Cortex of kidney (tissue), 1 donor: ENCODE results near the gene WIZ.

ENCODE experiments used
- DNase-seq: peaks from one replicate; lab custom pipeline; 2025; lab: John Stamatoyannopoulos, UW

WIZ gene

DNA sequence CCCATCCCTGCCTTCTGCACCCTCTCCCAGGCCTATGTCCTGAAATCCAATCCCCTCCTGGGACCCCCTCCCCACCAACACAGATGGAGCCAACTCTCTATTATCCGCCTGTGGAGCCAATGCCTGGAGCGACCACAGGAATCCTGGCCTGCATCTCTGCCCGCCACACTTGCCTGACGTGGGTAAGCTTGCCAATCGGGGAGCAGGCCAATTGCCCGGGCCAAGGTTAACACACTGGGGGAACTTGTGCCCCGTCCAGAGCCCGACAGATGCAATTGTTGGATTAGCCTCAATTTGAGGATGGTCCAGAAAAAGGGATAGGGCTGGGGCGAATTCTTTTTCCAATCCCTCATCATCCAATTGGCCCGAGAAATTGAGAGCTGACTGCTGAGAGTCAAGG is 5.9 kb downstream of the WIZ start:
- DNase-seq: no peak

DNA sequence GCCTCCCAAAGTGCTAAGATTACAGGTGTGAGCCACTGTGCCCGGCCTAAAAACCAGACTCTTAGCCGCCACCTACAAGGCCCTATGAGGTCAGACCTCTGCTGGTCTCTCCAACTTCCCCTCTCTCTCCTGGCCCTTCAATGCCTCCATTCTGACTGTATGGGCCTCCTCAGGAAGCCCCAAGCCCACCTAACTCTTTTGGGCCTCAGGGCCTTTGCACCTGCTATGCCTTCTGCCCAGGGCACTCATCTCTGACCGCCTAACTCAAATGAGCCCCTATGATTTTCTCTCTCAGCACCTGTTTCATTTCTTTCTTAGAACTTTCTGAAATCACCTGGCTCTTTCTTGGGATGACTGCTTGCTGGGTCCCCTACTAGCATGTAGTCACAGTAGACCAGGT is 6.4 kb downstream of the WIZ start:
- no peak for DNase-seq

DNA sequence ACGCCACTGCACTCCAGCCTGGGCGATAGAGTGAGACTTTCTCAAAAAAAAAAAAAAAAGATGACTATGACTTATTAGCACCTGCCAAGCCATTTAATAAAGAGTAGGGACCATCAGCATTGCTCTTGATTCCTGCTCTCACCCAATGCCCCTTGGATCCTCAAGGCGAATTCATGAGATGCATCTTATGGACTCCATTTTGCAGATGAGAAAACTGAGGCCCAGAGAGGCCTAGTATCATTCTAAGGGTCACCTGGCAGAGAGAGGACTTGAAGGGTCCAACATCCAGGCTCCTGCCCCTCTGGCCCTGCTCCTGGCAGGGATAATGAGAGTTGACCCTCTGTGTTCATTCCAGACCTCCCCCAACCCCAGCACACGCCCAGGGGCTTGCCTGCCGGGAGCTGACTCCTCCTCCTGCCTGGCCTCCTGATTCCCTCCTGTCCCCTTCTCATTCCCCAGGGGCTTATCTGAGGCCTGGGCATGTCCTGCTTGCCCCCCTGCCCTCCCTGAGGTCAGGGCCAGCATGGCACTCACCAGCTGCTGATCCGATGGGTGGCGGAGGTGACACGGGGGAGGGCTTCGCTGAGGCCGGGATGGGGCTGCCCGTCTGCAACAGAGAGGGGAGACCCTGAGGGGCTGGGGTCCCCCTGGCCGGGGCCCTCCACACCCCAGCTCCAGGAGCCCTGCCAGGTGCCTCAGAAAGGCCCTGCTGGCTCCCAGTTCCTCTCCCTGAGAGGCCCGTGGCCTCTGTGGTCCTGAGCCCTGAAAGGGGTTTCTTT is 7.4 kb downstream of the WIZ start:
- no peak for DNase-seq

DNA sequence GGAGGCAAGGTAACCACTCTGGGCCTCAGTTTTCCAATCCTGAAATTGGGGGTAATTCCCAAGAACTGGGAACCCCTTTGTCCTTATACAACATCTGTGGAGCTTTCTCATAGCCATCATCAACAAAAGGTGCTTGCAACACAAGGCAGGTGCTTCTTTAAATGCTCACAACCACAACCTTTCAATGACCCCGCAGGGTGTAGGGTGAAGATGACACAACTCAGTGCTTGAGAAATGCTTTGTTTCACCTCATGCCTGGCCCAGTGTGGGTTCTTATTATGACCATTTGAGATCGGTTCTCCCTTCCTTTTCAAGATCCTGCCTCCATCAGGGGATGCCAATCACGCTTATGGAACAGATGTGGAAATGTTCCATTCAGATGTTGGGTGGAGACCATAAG is 8.4 kb downstream of the WIZ start:
- no peak for DNase-seq

DNA sequence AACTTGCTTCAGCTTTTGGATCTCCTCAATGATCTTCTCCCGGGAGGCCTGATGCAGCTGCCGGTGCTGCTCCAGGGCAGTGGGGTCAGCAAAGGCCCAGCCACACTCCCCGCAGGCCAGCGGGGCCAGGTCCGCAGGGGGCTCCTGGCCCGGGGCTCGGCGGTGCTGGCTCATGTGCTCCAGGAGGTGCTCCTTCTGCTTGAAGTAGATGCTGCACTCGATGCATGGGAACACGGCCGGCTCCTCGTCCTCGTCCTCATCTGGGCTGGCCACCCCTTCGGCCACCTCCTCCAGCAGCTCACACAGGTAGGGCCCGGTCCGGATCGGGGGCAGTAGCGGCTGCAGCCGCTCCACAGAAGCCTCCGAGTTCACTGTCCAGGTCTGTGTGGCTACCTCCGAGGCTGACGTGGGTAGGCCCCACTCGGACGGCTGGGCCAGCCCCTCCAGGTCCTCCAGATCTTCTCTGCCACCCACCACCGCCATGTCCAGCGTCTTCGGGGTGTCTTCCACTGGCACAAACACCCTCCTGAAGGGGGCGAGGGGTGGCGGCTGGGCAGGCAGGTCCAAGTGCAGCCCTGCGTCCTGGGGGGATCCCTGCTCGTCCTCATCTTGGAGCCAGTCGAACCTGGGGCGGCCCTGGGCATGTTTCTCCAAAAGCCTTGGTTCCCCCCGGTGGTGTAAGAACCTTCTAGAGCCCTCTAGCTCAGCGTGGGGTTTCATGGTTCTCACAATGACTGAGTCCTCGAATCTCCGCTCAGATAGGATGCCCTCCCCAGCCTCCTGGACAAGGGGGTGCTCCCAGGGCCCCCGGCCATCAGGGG is 9.7 kb downstream of the WIZ start:
- no peak for DNase-seq

DNA sequence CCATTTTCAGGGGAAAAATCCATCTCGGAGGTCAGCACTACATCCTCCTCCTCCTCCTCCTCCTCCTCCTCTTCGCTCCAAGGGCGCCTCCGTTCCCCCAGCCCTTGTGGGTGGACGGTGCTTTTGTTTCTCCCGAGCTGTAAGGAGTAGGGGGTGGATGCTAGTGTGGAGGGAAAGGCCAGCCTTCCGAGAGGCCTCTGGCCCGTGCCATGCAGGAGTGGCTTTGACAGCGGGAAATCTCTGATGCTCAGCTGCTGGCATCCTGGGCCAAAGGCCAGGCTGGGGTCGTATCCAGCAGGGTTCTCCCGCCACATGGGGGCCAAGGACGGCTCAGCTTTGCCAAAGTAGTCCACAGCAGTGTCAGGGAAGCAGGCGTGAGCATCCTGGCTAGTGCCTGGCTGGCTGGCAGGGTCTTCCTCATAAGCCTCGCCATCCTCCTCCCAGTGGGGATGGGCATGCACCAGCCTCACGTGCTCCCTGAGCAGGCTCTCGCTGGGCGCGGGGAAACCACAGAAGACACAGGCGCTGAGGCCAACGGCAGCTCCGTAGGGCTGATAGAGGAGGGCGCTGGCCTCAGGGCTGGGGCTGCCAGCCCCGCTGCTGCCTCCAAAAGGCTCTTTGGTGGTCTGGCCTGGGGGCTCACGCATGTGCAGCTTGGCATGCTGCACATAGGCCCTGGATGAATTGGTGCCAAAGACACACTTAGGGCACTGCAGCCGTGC is 10.5 kb downstream of the WIZ start:
- no peak for DNase-seq

DNA sequence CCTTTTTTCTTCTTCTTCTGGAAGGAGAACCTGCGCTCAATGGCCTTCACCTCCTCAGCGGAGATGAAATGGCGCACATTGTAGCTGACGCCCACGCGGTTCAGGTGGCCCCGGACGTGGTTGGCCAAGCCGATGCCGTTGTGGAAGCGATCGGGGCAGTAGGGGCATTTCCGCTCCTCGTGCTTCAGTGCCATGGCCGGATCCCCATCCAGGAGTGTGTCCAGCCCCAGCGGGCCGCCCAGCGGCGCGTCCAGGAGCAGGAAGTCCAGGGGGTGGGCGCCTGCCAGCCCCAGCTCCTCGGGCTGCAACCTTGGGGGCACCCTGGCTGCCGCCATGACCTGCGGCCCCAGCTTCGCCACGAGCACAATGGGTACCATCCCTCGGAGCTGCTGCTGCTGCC is 11.2 kb downstream of the WIZ start:
- DNase-seq: no peak

DNA sequence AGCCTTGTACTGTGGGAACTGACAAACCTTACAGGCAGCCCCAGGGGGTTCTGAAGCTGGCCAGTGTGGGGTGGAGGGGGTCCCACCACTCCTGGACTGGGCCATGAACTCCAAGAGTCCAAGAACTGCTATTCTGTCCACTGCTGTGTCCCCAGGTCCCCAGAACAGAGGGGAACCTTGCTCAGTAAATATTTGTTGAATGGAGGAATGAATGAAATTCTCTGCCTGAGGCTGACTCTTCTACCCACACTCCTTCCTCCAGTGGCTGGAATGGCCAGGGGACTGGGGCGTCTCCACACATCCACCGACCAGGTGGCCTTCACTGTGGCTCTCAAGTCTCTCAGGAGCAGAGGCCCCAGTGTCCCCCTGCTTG is 11.6 kb downstream of the WIZ start:
- DNase-seq: no peak

DNA sequence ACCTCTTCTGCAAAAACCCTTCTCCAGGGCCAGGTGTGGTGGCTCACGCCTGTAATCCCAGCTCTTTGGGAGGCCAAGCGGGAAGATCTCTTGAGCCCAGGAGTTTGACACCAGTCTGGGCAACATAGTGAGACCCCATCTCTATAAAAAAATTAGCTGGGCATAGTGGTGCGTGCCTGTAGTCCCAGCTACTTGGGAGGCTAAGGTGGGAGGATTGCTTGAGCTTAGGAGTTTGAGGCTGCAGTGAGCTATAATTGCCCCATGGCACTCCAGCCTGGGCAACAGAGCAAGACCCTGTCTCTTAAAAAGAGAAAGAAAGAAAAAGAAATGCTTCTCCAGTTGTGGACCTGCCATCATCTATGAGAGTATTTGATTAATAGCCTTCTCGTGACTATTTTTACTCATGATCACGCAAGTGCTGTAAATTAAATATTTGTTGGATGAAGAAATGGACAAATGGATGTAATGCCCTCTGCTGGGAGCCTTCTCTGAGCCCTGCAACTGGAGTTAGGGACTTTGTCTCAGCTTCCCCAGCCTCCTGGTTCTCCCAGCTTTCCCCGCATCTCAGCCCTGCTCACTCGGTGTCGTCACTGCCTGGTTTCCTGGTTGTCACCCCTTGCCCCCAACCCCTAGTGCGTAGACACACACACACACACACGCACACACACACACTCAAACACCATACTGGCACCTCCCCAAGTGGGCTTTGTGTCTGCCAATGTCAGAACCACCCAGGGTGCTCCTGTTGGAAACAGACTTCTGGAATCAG is 12.2 kb downstream of the WIZ start:
- DNase-seq: no peak

DNA sequence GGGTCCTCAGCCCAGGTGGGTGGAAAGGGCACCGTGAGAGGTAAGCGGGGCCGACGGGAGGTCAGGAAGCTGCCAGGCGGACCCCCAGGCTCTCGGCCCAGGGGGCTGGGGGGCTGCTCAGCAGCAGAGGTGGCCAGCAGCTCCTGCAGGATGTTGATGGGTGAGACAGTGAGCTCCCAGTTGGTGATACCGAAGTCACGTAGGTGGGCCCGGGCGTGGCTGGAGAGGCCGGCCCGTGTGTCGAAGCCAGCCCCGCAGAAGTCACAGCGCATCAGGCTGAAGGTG is 13.0 kb downstream of the WIZ start:
- no peak for DNase-seq

DNA sequence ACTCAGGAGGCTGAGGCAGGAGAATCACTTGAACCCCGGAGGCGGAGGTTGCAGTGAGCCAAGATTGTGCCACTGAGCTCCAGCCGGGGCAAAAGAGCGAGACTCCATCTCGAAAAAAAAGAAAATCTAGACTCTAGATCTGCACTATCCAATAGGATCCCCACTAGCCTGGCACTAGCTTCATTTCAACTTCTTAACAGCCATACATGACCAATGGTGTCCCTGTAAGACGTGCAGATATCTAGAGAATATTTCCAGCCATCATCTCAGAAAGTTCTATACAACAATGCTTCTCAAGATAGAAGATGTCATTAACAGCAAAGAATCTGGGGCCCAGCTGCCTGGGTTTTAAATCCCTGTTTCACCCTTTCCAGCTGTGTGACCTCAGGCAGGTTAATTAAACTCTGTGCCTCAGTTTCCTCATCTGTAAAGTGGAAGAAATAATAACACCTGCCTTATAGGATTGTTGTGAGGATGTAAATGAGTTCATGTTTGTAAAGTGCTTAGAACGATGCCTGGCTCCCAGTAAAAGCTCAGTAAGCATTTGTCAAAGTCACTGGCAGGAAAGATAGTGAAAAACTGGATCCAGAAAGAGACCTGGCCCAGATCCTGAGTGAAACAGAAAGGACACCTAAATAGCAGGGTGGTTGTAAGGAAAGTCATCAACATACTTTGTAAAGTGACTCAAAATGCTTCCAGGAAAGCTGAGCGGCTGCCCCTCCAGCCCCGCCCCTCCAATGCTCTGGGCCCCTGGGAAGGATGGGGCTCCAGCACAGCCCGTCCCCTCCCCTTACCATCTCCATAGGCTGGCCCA is 13.5 kb downstream of the WIZ start:
- DNase-seq: no peak

DNA sequence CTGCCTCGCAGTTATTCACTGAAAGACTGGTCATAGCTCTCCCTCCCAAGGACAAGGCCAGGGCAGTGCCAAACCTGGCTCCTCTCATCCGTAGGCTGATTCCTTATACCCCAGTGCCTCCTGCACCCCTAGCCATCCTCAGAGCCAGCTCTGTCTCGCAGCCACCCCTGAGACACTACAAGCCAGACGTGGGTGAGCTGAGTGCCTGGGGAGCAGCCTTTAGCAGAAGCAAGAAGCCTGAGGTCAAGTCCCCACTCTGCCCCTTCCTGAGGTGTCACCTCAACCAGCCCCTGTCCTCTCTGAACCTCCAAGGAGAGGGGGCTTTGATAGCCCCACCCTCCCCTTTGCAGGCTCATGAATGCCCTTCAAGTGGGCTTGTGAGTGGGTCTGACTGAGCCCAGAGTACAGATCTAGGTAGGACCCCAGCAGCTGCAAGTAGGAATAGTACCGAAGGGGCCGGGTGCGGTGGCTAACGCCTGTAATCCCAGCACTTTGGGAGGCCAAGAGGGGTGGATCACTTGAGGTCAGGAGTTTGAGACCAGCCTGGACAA is 16.2 kb downstream of the WIZ start:
- DNase-seq: no peak

DNA sequence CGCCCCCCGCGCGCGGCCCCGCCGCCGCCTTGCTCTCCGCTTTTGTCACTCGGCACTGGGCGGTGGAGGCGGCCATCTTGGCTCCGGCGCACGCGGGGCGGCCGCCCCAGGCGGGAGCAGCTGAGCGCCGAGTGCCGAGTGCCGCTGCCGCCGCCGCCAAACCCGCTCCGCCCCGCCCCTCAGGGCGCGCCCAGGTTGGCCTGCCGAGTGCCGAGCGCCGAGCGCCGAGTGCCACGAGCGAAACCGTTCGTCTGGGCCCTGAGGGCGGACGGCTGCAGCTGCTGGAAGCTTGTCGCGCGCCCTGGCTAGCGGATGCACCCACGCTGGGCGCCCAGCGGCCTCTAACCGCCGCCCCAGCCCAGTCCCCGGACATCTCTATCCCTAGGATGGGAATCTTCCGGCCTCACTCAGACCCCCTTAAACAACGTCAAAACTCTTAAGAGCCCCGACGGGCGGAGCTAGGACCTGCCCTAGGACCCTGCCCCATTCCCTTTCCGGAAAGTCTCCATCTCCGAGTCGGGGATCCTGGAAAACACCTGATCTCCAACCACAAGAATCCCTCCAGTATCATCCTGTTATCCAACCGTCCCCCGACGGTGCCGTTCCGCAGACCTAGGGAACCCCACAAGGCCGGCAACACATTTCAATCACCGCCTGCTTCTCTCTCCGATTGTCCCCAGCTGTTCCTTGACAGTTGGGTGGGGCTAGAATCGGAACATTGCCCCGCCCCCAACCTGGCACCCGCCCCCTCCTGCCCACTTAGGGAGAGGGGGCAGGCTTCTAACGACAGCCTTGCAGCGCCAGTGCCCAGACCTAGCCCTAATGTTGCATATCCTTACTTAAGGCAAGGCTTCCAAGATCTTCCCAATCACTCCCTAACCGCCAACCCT is 16.9 kb downstream of the WIZ start:
- DNase-seq: no peak

DNA sequence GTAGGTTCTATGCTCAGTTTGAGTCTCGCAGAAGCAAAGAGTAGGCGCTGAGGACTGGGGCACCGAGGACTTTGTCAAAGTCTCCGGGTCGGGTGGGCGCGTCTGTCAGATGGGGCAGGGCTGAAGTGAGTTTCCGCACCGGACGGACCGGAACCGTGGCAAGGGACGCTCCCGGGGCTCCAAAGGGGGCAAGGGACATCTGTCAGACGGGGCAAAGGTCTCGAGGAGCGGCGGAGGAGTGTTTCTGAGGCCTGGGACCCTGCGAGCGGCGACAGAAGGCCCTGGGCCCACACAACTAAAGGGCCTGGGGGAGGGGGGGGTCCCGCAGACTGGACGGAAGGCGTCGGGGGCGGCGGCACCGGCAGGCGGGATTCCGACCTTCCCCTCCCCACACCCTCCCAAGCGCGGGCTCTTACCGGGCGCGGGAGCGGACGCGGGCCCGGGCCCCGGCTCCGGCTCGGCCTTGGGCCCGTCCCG is 17.7 kb downstream of the WIZ start:
- no peak for DNase-seq

DNA sequence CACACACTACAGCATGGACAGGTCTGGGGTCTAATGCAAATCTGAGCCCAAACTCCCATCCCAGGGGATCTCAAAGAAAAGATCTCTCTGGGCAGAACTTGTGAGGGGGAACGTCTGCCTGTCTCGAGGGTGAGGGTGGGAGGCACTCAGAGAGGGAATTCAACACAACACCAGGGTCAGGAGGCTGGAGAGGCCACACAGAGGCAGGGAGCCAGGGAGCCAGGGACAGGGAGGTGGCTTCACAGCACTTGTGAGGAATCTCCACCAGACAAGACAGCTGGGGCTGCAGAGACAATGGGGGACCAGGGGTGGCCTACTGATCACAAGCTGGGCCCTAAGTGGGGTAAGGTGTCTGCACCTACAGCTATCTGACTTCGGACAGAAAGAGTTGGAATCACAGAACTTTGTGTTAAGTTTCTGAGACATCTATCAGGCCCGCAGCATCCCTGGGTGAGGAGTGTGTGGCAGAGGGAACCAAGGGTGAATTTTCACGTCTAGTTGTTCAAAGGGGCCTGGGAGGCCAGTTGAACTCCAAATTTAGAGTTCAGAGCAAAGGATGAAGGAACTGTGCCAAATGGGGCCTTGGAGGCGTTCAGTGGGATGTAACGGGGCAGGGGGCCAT is 18.2 kb downstream of the WIZ start:
- no peak for DNase-seq

DNA sequence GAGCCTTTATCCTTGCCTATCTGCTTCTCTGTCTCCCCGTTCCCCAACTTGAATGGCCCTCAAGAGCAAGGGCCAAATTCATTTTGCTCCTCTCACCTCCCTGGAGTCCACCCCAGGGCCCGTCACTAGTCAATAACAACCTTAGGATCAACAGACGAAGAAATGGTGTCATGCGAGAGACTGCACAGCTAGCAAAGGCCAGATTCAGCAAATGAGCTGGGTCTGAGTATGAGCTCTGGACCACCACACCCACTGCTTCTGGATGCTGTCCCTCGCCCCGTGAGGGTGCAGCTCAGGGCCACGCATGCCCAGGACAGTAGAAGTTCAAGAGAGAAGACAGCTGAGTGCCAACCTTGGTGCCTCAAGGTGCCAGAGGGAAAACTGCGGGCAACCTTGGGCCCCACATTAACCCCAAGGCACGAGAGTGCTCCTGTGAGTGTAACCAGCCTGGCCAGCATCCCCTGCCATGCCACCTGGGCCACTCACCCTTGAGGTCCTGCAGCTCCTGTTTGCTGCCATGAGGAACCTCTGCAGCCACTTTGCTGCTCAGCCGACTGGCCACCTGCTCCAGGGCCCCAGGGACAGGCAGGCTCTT is 19.1 kb downstream of the WIZ start:
- DNase-seq: no peak

DNA sequence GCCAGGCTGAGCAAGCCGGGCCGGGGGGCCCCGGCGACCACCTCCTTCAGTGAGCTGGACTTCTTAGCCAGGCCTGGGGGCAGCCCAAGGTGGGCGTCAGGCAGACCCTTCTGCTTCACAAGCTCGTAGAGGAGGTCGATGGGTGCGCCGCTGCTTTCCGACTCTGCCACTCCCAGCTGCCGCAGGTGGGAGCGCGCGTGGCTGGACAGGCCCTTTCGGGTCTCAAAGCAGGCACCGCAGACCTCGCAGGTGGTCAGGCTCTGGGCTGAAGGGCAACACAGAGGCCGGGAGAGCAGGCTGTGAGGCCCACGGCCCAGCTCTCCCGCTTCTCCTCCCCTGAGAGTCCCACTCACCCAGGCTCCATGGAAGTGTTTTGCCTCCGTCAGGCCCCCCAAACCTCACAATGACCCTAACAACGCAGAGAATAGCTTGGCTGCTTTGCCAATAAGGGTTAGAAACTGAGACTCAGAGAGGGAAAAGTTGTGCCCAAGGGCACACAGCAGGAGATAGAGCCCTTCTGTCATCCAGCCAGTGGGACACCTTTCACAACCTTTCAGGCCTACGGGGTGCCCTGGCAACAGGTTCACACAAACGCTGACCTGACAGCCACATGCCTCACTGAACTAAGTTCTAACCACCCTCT is 19.8 kb downstream of the WIZ start:
- DNase-seq: no peak

DNA sequence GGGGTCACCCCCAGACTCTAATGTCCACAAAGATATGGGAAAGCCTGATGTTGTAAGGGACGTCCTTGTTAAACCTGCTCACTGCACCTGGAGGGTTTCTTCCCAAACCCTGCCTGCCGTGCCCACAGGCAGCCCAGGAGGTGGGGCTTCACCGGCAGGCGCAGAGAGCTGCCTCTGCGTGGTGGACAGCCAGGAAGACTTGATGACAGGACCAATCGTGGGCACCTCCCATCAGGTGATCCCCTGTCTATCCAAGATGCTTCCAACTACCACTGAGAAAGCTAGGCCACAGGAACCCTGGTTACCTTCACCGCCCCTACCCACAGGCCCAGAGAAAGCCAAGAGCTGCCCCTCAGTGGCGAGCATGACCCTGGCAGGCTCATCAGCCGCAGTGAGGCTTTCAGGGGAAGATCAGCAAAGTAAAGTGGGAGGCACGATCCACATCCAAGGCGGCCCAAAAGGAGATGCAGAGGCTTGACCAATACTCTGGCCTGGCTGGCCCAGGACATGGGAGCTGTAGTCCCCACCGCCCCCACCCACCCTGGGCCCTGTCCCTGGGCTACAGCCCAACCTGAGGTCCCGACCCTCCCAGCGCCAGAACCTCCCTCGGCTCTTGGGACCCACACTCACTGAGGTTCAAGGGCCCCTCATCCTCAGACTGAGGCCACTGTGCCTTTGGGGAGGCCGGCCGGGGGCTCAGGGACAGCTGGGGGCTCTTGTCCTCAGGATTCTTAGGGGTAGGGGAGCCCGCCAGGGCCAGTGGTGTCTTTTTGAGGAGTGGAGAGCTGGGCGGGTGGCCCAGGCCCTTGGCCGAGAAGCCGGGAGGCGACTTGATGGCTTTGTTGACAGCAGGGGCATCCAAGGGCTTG is 20.6 kb downstream of the WIZ start:
- DNase-seq: no peak
